K562 (cell line): ENCODE results near the gene ADRA2B. TPM values are rescaled to one million over a fixed set of nuclear protein-coding genes. Genes with fewer than 3 reads are reported as not detected.

Experiments
- ATAC-seq: fragments of 200-7000 bp; cut with Tn5 transposase; 3 replicates; pipeline ENCODE4 v1.9.1; 2020; ENCODE audit warnings: moderate library complexity
- BruUV-seq: library from RNA; stranded (reverse); fragments of 400-500 nt; replicated peaks from 2 replicates; lab custom pipeline; 2021; lab: Mats Ljungman, UMichigan
- CTCF ChIA-PET: fragments of 300-600 bp; formaldehyde crosslinking; extraction: SDS; loops from one replicate; lab custom pipeline; 2021; ENCODE audit warnings: low intra/inter-chr PET ratio; lab: Yijun Ruan, JAX
- POLR2A ChIA-PET: fragments of 300-600, 350-650 bp; sonication (Branson Sonifier 250); formaldehyde crosslinking; extraction: SDS; loops from one replicate; lab custom pipeline; 2021; ENCODE audit warnings: antibody characterized with exemption, inconsistent platforms; lab: Yijun Ruan, JAX
- DNase-seq, 4 experiments: peaks; one replicate each; pipeline versions ENCODE4 v3.0.0 to v3.0.0-alpha.2; 2011 to 2018; ENCODE audit warnings: low spot score in 3 of 4, mixed read lengths in 3 of 4; ENCODE audit errors: extremely low read depth in 1 of 4
- FAIRE-seq: peaks from 2 replicates; lab custom pipeline; 2011; peaks lifted over from hg19 to GRCh38; lab: Jason Lieb, UNC
- H2AFZ ChIP-seq: 2 replicates; pipeline ENCODE4 v1.6.0; 2011; ENCODE audit warnings: low read depth, low read length, control low read depth, inconsistent platforms
- H3K27ac ChIP-seq: fragments of 200-600 bp; 3 replicates; pipeline ENCODE4 v1.8.0; 2011; ENCODE audit warnings: low read depth, mild to moderate bottlenecking, control low read depth, inconsistent platforms, low read length, moderate library complexity, mixed read lengths; ENCODE audit errors: extremely low read depth
- H3K27me3 ChIP-seq, 2 experiments: fragments of 300-600 bp in 1 of 2; 2 replicates in 1 of 2; 3 replicates in 1 of 2; pipeline versions ENCODE4 v1.6.0 to v1.8.0; 2011; ENCODE audit warnings: inconsistent platforms in 2 of 2, low read length in 2 of 2, mild to moderate bottlenecking in 1 of 2, mixed read lengths in 1 of 2, moderate library complexity in 1 of 2; ENCODE audit not compliant: control insufficient read depth in 2 of 2, insufficient read depth in 2 of 2
- H3K36me3 ChIP-seq: fragments of 300-600 bp; 3 replicates; pipeline ENCODE4 v1.8.0; 2011; ENCODE audit warnings: mild to moderate bottlenecking, low read length, inconsistent platforms; ENCODE audit not compliant: control insufficient read depth, insufficient read depth
- H3K4me1 ChIP-seq, 2 experiments: fragments of 200-600 bp in 1 of 2; replicated peaks in 1 of 2; 2 replicates in 1 of 2; 3 replicates in 1 of 2; pipeline versions ENCODE4 v1.5.1 to v1.8.0; 2011; ENCODE audit warnings: inconsistent platforms in 2 of 2, low read length in 2 of 2, mild to moderate bottlenecking in 1 of 2, mixed read lengths in 1 of 2, moderate library complexity in 1 of 2; ENCODE audit not compliant: control insufficient read depth in 2 of 2, insufficient read depth in 2 of 2
- H3K4me2 ChIP-seq: 2 replicates; pipeline ENCODE4 v1.6.1; 2011; ENCODE audit warnings: low read length, control low read depth, inconsistent platforms, mixed read lengths; ENCODE audit not compliant: insufficient read depth
- H3K4me3 ChIP-seq: fragments of 200-600 bp; sonication (generic), shearing (Covaris generic); 2 replicates; pipeline ENCODE4 v1.5.1; 2016; ENCODE audit warnings: control low read depth, inconsistent platforms
- H3K79me2 ChIP-seq: fragments of 200-600 bp; 3 replicates; pipeline ENCODE4 v1.8.0; 2011; ENCODE audit warnings: low read length, inconsistent platforms; ENCODE audit not compliant: control insufficient read depth, insufficient read depth
- H3K9ac ChIP-seq, 2 experiments: 2 replicates each; pipeline versions ENCODE4 v1.6.0 to v1.6.1; 2011; ENCODE audit warnings: low read depth in 2 of 2, low read length in 2 of 2, control low read depth in 1 of 2, inconsistent platforms in 1 of 2, mild to moderate bottlenecking in 1 of 2, mixed read lengths in 1 of 2; ENCODE audit not compliant: insufficient read depth in 1 of 2
- H3K9me1 ChIP-seq: one replicate; pipeline ENCODE4 v1.6.0; 2011; ENCODE audit warnings: inconsistent platforms, mild to moderate bottlenecking, low read length, moderate library complexity; ENCODE audit not compliant: control insufficient read depth, insufficient read depth
- H3K9me3 ChIP-seq: replicated peaks from 2 replicates; pipeline ENCODE4 v1.5.1; 2011; ENCODE audit warnings: low read depth, low read length, inconsistent platforms; ENCODE audit not compliant: control insufficient read depth, insufficient read depth
- H4K20me1 ChIP-seq: replicated peaks from 2 replicates; pipeline ENCODE4 v1.6.1; 2011; ENCODE audit warnings: low read length, inconsistent platforms, mixed read lengths; ENCODE audit not compliant: control insufficient read depth, insufficient read depth
- CHD4 ChIP-seq: fragments of 200-600 bp; sonication (generic); IDR thresholded peaks from 3 replicates; pipeline ENCODE4 v1.6.1; 2012; ENCODE audit warnings: low read depth, mild to moderate bottlenecking, mixed read lengths, low read length, inconsistent platforms; ENCODE audit not compliant: insufficient read depth, insufficient replicate concordance, poor library complexity, severe bottlenecking
- CXXC5 ChIP-seq: fragments of 250-450 bp; sonication (Bioruptor Pico); IDR thresholded peaks from 2 replicates; pipeline ENCODE4 v1.8.0; 2022; ENCODE audit warnings: inconsistent platforms, mild to moderate bottlenecking, moderate library complexity
- DNMT1 ChIP-seq: fragments of 450-650 bp; IDR thresholded peaks from 2 replicates; pipeline ENCODE4 v1.6.1; 2016; ENCODE audit warnings: antibody characterized with exemption, mild to moderate bottlenecking
- HIVEP1 ChIP-seq: fragments of 250-450 bp; sonication (Bioruptor Pico); IDR thresholded peaks from 2 replicates; pipeline ENCODE4 v1.4.0; 2020; ENCODE audit warnings: mild to moderate bottlenecking
- HMG20B ChIP-seq: fragments of 250-450 bp; sonication (Bioruptor Pico); IDR thresholded peaks from 2 replicates; pipeline ENCODE4 v1.5.0; 2021; ENCODE audit warnings: mild to moderate bottlenecking
- MAZ ChIP-seq, 2 experiments: fragments of 450-650 bp in 1 of 2; sonication (generic) in 1 of 2; formaldehyde crosslinking; IDR thresholded peaks in 1 of 2; conservative IDR thresholded peaks in 1 of 2; 2 replicates each; pipeline versions ENCODE4 v1.4.0 to v1.5.0; 2020; ENCODE audit warnings: mild to moderate bottlenecking in 1 of 2, missing genetic modification reagents in 1 of 2
- MTA2 ChIP-seq: fragments of 450-650 bp; IDR thresholded peaks from 2 replicates; pipeline ENCODE4 v1.6.1; 2016; ENCODE audit warnings: low read depth
- NEUROD1 ChIP-seq: fragments of 150-350 bp; IDR thresholded peaks from 2 replicates; pipeline ENCODE4 v1.6.1; 2014; ENCODE audit warnings: borderline replicate concordance, low read length, low read depth; ENCODE audit not compliant: partially characterized antibody
- TSC22D4 ChIP-seq: fragments of 450-650 bp; IDR thresholded peaks from 2 replicates; pipeline ENCODE4 v1.6.1; 2016; ENCODE audit warnings: missing genetic modification characterization, missing biosample characterization, control low read depth
- ZBTB17 ChIP-seq: fragments of 450-650 bp; formaldehyde crosslinking; IDR thresholded peaks from 2 replicates; pipeline ENCODE4 v1.4.0; 2020; ENCODE audit warnings: mild to moderate bottlenecking
- ZBTB8A ChIP-seq: fragments of 450-650 bp; IDR thresholded peaks from 2 replicates; pipeline ENCODE4 v1.6.1; 2018; ENCODE audit warnings: mild to moderate bottlenecking, moderate library complexity; ENCODE audit not compliant: partially characterized antibody
- ZEB2 ChIP-seq: fragments of 450-650 bp; IDR thresholded peaks from 2 replicates; pipeline ENCODE4 v1.6.1; 2016
- WGBS: fragments of 100-300 bp; shearing (Covaris generic); methylation state at CpG from one replicate; pipeline ENCODE4 v1.1.6; 2016; ENCODE audit warnings: low coverage, mixed read lengths; ENCODE audit not compliant: insufficient coverage; ENCODE audit errors: missing lambda C conversion rate; 5-methylcytosine and 5-hydroxymethylcytosine counted together
- in situ Hi-C: fragments of 300-500 bp; cut with MboI; formaldehyde crosslinking; loops from 4 replicates; pipeline ENCODE4 v1.15.0; 2018; ENCODE audit warnings: inconsistent platforms, mixed read lengths
- intact Hi-C: fragments of 100-400 bp; cut with micrococcal nuclease; formaldehyde crosslinking; loops from 2 replicates; pipeline ENCODE4 v1.14.2; 2022
- polyA plus RNA-seq, 8 experiments: library from polyadenylated mRNA; depleted of rRNA in 4 of 8; stranded (reverse) in 5 of 8; unstranded in 3 of 8; fragments of >200 nt; fragmentation: Nextera tagmentation in 2 of 8; fragmentation: Illumina TruSeq in 1 of 8; extraction: Ambion mirVana in 2 of 8; extraction: Trizol in 1 of 8; gene quantifications; 2 replicates each; pipeline versions ENCODE4 v1.2.1 to v1.2.3, GENCODE V29; 2011 to 2014; ENCODE audit warnings: inconsistent platforms in 1 of 8, missing spikeins in 1 of 8
- total RNA-seq, 7 experiments: library from RNA; depleted of rRNA in 6 of 7; stranded (reverse); fragments of >200 nt in 6 of 7; fragmentation: Illumina TruSeq in 2 of 7; extraction: Trizol in 2 of 7; gene quantifications; 2 replicates each; pipeline versions ENCODE4 v1.2.1 to v1.2.3, GENCODE V29; 2011 to 2021; ENCODE audit warnings: low replicate concordance in 1 of 7
- TF ChIP-seq, protein P1 (sequence below): fragments of 450-650 bp; formaldehyde crosslinking; IDR thresholded peaks from 2 replicates; pipeline ENCODE4 v1.4.0; 2022; ENCODE audit warnings: missing genetic modification characterization
- TF ChIP-seq, protein P2 (sequence below): sonication (generic); formaldehyde crosslinking; IDR thresholded peaks from 2 replicates; pipeline ENCODE4 v1.8.0; 2022; ENCODE audit warnings: missing genetic modification reagents, mild to moderate bottlenecking, borderline replicate concordance
- TF ChIP-seq, protein P3 (sequence below): fragments of 450-650 bp; IDR thresholded peaks from 2 replicates; pipeline ENCODE4 v1.6.1; 2016; ENCODE audit warnings: antibody characterized with exemption

Gene ADRA2B
- total and polyA plus RNA-seq, 9 of the 15 experiments (the other 6 are each of a cell fraction or from before 2014, with no cell fraction given): not detected

DNA sequence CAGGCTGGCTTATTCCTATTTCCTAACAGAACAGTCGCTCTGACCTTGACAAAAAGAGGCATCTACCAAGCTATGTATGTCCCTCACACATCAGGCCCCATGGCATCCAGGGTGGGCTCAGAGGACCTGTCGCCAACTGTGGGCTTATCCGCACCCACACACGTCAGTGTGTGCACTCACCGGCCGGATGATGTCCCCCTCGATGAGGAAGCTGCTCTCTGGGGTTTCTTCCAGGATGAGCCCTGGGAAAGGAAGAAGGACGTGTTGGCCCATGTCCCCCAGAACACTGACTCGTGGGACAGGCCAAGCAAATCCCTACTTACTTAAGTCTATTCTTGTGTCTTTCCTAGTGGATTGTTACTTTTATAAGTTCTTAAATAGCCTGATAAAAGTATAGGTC, 18.8 kb upstream of the ADRA2B start:
- 2% methylated on average over 9 of the region's 9 CpGs for WGBS
- FAIRE-seq (no peak), ATAC-seq (no peak), DNase-seq (no peak)
- Histone ChIP-seq H3K4me3 (no peak overlapping the region), H3K4me2 (no peak overlapping the region), H3K79me2 (no peaks in the 10 kb centered on the region), H4K20me1 (peaks cover 20% of the 10 kb centered on the region; the same call in 1 of the 2 replicates), H3K36me3 (no peaks in the 10 kb centered on the region), H3K9ac (no peak overlapping the region), H3K27ac (no peak overlapping the region), H3K27me3 (peaks cover 53 to 69% of the 10 kb centered on the region in 2 experiments), H3K9me1 (no peaks in the 10 kb centered on the region), H2AFZ (no peak overlapping the region), H3K4me1 (peaks cover 0 to 7% of the 10 kb centered on the region in 2 experiments; a peak in 2 of 5 replicates), H3K9me3 (no peaks in the 10 kb centered on the region)
- CTCF ChIA-PET: no interaction called here
- POLR2A ChIA-PET: interaction anchor here (0.6 kb wide), 1 partner anchor 36 kb away, joined by 4 read pairs; no protein-coding TSS in a partner anchor
- intact Hi-C loops: no loop called here
- BruUV-seq: no TSS peak
- no peak for TF ChIP-seq NEUROD1
- TF ChIP-seq ZBTB8A: no peak
- TF ChIP-seq ZEB2: no peak
- TF ChIP-seq HIVEP1 (CRISPR knock-in tag): no peak
- TF ChIP-seq ZBTB17: no peak
- TF ChIP-seq MTA2: no peak
- TF ChIP-seq TSC22D4 (tag): no peak
- no peak for TF ChIP-seq DNMT1
- TF ChIP-seq, protein P1, sequence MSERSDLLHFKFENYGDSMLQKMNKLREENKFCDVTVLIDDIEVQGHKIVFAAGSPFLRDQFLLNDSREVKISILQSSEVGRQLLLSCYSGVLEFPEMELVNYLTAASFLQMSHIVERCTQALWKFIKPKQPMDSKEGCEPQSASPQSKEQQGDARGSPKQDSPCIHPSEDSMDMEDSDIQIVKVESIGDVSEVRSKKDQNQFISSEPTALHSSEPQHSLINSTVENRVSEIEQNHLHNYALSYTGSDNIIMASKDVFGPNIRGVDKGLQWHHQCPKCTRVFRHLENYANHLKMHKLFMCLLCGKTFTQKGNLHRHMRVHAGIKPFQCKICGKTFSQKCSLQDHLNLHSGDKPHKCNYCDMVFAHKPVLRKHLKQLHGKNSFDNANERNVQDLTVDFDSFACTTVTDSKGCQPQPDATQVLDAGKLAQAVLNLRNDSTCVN (CRISPR knock-in tag): no peak
- no peak for TF ChIP-seq MAZ (CRISPR knock-in tag; conservative IDR thresholded peaks at IDR 0.05 in 1 of 2, IDR thresholded peaks at IDR 0.05 in 1 of 2)
- no peak for TF ChIP-seq HMG20B (CRISPR knock-in tag)
- TF ChIP-seq, protein P2, sequence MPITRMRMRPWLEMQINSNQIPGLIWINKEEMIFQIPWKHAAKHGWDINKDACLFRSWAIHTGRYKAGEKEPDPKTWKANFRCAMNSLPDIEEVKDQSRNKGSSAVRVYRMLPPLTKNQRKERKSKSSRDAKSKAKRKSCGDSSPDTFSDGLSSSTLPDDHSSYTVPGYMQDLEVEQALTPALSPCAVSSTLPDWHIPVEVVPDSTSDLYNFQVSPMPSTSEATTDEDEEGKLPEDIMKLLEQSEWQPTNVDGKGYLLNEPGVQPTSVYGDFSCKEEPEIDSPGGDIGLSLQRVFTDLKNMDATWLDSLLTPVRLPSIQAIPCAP (CRISPR knock-in tag): no peak
- TF ChIP-seq, protein P3, sequence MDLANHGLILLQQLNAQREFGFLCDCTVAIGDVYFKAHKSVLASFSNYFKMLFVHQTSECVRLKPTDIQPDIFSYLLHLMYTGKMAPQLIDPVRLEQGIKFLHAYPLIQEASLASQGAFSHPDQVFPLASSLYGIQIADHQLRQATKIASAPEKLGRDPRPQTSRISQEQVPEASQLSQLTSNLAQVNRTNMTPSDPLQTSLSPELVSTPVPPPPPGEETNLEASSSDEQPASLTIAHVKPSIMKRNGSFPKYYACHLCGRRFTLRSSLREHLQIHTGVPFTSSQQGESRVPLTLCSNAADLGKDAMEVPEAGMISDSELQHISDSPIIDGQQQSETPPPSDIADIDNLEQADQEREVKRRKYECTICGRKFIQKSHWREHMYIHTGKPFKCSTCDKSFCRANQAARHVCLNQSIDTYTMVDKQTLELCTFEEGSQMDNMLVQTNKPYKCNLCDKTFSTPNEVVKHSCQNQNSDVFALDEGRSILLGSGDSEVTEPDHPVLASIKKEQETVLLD: no peak
- no peak for TF ChIP-seq CHD4
- TF ChIP-seq CXXC5 (CRISPR knock-in tag): no peak
- in situ Hi-C loops: no loop called here
